Measurements from ENCODE around the gene TRIM44. TPM values are rescaled to one million over a fixed set of nuclear protein-coding genes. Genes with fewer than 3 reads are reported as not detected.

TRIM44 gene
- total RNA-seq, 1 experiment from 2014 or later, result 33.4 TPM

DNA sequence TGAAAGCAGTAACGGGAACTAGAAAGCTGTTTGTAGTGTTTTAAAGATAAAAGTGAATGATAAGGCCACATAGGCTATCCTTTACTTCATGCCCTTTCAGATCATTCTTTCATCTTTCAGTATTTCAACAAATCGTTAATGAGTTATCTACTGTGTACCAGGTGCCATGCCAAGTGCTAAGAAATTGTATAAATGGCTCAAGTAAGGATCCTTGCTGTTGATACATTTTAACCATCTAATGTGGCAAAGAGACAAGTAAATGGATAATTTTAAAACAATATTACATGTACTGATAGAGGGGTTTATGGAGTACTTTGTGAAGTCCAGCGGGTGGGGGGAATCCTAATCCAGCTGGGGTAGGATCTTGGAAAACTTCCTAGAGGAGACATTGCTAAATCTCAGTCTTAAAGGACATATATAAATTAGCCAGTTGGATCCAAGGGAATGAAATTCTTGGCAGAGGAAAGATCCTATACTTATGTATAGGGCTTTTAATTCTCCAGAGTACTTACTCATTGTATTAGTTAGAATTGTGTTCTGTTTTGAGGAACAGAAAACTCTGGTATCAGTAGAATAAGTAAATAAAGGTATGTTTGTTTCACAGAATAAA, 119.4 kb downstream of the TRIM44 start:
- BruUV-seq (replicated peaks), result no TSS peak
- no peak overlapping the region for H3K4me2 ChIP-seq (ENCODE audit: low read length)
- no peaks in the 10 kb centered on the region for H3K36me3 ChIP-seq (ENCODE audit: control insufficient read depth in 1 of 2, insufficient read depth in 2 of 2, low read length in 2 of 2)
- no peaks in the 10 kb centered on the region for H3K9me2 ChIP-seq (ENCODE audit: insufficient read depth)
- TF ChIP-seq, protein P1, sequence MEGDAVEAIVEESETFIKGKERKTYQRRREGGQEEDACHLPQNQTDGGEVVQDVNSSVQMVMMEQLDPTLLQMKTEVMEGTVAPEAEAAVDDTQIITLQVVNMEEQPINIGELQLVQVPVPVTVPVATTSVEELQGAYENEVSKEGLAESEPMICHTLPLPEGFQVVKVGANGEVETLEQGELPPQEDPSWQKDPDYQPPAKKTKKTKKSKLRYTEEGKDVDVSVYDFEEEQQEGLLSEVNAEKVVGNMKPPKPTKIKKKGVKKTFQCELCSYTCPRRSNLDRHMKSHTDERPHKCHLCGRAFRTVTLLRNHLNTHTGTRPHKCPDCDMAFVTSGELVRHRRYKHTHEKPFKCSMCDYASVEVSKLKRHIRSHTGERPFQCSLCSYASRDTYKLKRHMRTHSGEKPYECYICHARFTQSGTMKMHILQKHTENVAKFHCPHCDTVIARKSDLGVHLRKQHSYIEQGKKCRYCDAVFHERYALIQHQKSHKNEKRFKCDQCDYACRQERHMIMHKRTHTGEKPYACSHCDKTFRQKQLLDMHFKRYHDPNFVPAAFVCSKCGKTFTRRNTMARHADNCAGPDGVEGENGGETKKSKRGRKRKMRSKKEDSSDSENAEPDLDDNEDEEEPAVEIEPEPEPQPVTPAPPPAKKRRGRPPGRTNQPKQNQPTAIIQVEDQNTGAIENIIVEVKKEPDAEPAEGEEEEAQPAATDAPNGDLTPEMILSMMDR (IDR thresholded peaks at IDR 0.05 in 2 of 3, conservative IDR thresholded peaks at IDR 0.05 in 1 of 3; ENCODE audit: borderline replicate concordance in 1 of 3, insufficient read depth in 1 of 3, low read depth in 2 of 3, low read length in 2 of 3), result no peak
- TF ChIP-seq ZFX (IDR thresholded peaks at IDR 0.05), result no peak
- TF ChIP-seq CEBPB (IDR thresholded peaks at IDR 0.05; ENCODE audit: low read depth), result no peak
- TF ChIP-seq SIN3A (IDR thresholded peaks at IDR 0.05; ENCODE audit: low read depth), result no peak
- TF ChIP-seq TCF7L2 (IDR thresholded peaks at IDR 0.05; ENCODE audit: borderline replicate concordance, extremely low read depth, insufficient read depth, insufficient read length), result no peak
- TF ChIP-seq POLR2A (IDR thresholded peaks at IDR 0.05; ENCODE audit: borderline replicate concordance, extremely low read depth, insufficient read depth, insufficient read length), result no peak
- TF ChIP-seq, protein P2, sequence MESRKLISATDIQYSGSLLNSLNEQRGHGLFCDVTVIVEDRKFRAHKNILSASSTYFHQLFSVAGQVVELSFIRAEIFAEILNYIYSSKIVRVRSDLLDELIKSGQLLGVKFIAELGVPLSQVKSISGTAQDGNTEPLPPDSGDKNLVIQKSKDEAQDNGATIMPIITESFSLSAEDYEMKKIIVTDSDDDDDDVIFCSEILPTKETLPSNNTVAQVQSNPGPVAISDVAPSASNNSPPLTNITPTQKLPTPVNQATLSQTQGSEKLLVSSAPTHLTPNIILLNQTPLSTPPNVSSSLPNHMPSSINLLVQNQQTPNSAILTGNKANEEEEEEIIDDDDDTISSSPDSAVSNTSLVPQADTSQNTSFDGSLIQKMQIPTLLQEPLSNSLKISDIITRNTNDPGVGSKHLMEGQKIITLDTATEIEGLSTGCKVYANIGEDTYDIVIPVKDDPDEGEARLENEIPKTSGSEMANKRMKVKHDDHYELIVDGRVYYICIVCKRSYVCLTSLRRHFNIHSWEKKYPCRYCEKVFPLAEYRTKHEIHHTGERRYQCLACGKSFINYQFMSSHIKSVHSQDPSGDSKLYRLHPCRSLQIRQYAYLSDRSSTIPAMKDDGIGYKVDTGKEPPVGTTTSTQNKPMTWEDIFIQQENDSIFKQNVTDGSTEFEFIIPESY (IDR thresholded peaks at IDR 0.05; ENCODE audit: extremely low read depth, insufficient replicate concordance, low read length), result no peak
- no peaks in the 10 kb centered on the region for H3K27me3 ChIP-seq (ENCODE audit: insufficient read depth, low read length)
- ChIA-PET CTCF (no interaction called here), POLR2A (no interaction called here), RAD21 (ENCODE audit: low non-redundant PET in 1 of 2, low total read pairs in 2 of 2, uncharacterized antibody in 2 of 2, unreplicated experiment in 2 of 2) (no interaction called here)
- intact Hi-C loops (cut with micrococcal nuclease), result no loop called here
- H3K4me3 ChIP-seq (replicated peaks in 1 of 2; ENCODE audit: low read depth in 1 of 2, low read length in 2 of 2), result no peak overlapping the region
- no peak overlapping the region for H2AFZ ChIP-seq (ENCODE audit: low read depth, low read length, poor library complexity, severe bottlenecking)
- ATAC-seq (no peak), DNase-seq (ENCODE audit: low read depth, low spot score) (no peak)
- H3K79me2 ChIP-seq (ENCODE audit: insufficient read depth, low read length), result no peaks in the 10 kb centered on the region
- H3K9ac ChIP-seq (ENCODE audit: low read length), result no peak overlapping the region
- 0 out of 4 replicates have a peak, but pooled peaks cover 0 to 3% of the 10 kb centered on the region in 2 experiments for H3K9me3 ChIP-seq (ENCODE audit: control insufficient read depth in 1 of 2, insufficient read depth in 1 of 2, low read depth in 1 of 2, low read length in 2 of 2)
- no peak overlapping the region for H3K27ac ChIP-seq (ENCODE audit: low read depth, low read length)
- H4K20me1 ChIP-seq (ENCODE audit: insufficient read depth), result no peaks in the 10 kb centered on the region
- peaks cover 0 to 4% of the 10 kb centered on the region in 2 experiments; a peak in 1 of 4 replicates for H3K4me1 ChIP-seq (ENCODE audit: control insufficient read depth in 1 of 2, insufficient read depth in 2 of 2, low read length in 2 of 2)

Data from HCT116 (cell line).